ENCODE measurements around the gene DPCD.

DNA sequence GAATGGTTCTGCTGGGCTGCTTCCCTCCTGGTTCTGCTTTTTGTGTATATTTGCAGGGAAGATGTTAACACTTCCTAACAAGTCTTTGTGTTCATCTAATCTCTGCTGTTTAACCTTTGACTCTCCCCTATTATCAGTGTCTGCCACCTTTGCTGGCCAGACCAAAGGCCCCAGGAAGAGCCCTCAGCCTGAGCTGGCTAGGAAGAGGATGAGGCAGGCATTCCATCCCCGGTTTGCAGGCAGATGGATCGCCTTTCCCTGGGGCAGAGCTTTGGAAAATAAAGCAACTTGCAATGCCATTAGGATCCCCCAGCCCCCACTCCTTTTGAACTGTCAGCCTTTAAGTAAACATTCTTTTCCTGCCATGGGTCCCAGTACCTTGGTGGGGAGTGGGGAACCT is 19.0 kb downstream of the DPCD start:
- TF ChIP-seq EP300 (IDR thresholded peaks at IDR 0.05; ENCODE audit: borderline replicate concordance in 1 of 2, low read depth in 1 of 2, low read length in 1 of 2): no peak
- TF ChIP-seq TCF12 (IDR thresholded peaks at IDR 0.05): no peak
- TF ChIP-seq SIN3A (IDR thresholded peaks at IDR 0.05; ENCODE audit: borderline replicate concordance, low read depth, low read length): no peak
- TF ChIP-seq, protein P1, sequence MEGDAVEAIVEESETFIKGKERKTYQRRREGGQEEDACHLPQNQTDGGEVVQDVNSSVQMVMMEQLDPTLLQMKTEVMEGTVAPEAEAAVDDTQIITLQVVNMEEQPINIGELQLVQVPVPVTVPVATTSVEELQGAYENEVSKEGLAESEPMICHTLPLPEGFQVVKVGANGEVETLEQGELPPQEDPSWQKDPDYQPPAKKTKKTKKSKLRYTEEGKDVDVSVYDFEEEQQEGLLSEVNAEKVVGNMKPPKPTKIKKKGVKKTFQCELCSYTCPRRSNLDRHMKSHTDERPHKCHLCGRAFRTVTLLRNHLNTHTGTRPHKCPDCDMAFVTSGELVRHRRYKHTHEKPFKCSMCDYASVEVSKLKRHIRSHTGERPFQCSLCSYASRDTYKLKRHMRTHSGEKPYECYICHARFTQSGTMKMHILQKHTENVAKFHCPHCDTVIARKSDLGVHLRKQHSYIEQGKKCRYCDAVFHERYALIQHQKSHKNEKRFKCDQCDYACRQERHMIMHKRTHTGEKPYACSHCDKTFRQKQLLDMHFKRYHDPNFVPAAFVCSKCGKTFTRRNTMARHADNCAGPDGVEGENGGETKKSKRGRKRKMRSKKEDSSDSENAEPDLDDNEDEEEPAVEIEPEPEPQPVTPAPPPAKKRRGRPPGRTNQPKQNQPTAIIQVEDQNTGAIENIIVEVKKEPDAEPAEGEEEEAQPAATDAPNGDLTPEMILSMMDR (IDR thresholded peaks at IDR 0.05): no peak
- no peak for TF ChIP-seq FOXM1 (IDR thresholded peaks at IDR 0.05; ENCODE audit: low read depth)
- TF ChIP-seq, protein P2, sequence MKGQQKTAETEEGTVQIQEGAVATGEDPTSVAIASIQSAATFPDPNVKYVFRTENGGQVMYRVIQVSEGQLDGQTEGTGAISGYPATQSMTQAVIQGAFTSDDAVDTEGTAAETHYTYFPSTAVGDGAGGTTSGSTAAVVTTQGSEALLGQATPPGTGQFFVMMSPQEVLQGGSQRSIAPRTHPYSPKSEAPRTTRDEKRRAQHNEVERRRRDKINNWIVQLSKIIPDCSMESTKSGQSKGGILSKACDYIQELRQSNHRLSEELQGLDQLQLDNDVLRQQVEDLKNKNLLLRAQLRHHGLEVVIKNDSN (IDR thresholded peaks at IDR 0.05; ENCODE audit: borderline replicate concordance, low read depth): no peak

Data from SK-N-SH (cell line).